Placental pericyte (primary cell): Measurements from ENCODE around the gene OR4F3. TPM values are rescaled to one million over a fixed set of nuclear protein-coding genes. Genes with fewer than 3 reads are reported as not detected.

Experiments used
- total RNA-seq: library from RNA; depleted of rRNA; stranded (reverse); fragments of >200 nt; gene quantifications from 2 replicates; pipeline ENCODE4 v1.2.3, GENCODE V29; 2012

Gene OR4F3
- 0.44 TPM in 1 of 2 replicates, not detected in the other for total RNA-seq

GRCh38 chr5:181366968-181367367 lies at the start of gene OR4F3:
OR4F3 (plus strand) TSS chr5:181367268.

Other genes starting within 250 kb of the OR4F3 start
- gene OR2V1, start 236.1 kb upstream of the OR4F3 start, total RNA-seq, result not detected in 2 replicates
- gene OR2V2, start 219.7 kb upstream of the OR4F3 start, total RNA-seq, result not detected in 2 replicates
- gene TRIM7, start 162.1 kb upstream of the OR4F3 start, total RNA-seq, result 1.1 and 3.4 TPM in 2 replicates
- gene TRIM41, start 144.0 kb upstream of the OR4F3 start, total RNA-seq, result 10.5 and 15.1 TPM in 2 replicates
- gene RACK1, start 123.4 kb upstream of the OR4F3 start, total RNA-seq, result 4,162 and 6,590 TPM in 2 replicates
- 4.2 and 6.2 TPM in 2 replicates for gene TRIM52, start 106.1 kb upstream of the OR4F3 start, total RNA-seq